Suppressor macrophage treated with lipopolysaccharide for 4 hours (primary cell): ENCODE results near the gene UNC5C.
A peak's percentile ranks its signal among the peaks of the same experiment; 100 is the strongest.

Experiments used
- DNase-seq: peaks from one replicate; pipeline ENCODE4 v3.0.0-alpha.2; 2020

UNC5C gene

DNA sequence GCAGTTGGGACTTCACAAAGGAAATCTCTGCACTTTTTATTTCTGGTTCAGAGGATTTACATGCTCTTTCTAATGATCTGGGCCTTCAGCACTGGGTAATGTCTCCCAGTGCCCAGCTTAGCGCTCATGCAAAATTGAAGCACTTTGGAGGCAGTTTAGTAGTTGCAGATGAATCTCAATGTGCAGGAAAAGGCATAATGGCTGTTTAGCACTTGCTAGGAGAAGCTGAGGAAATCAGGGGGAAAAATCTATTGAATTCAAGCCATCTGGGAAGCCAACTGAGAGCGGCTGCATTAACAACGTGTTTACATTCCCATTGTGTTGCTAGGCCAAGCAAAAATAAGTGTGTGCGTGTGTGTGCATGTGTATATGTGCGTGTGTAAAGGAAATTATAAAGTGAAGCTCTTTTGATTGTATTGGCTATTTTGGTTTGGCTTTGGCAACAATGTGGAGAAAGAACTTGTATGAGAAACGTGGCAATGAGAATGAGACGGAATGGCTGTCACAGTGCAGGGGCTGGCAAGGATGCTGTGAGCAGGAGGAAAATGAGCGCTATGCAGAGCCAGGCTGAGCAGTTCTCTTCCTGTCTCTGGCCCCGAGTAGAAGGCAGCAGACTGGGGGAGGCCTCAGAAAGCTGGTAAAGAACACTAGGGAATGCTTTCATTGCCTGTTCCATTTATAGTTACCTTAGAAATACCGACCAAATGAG is 231.5 kb downstream of the UNC5C start:
- DNase-seq, result no peak

DNA sequence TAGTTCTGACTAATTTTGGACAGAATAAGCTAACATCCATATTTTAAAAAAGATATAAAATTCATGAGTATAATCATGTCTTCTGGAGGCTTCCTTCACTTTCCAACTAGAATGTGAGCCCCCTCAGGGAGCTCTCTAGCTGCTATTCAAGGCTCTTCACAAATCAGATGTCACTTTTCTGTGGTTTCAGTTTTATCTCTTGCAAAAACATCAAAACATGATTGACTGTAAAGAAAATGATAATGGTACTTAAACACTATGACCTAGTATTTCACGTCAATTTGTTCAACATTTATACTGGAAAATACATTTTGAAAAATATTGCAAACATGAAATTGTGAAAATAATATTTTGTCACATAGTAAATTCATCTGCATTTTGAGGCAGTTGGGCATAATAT is 234.2 kb downstream of the UNC5C start:
- DNase-seq, result no peak

DNA sequence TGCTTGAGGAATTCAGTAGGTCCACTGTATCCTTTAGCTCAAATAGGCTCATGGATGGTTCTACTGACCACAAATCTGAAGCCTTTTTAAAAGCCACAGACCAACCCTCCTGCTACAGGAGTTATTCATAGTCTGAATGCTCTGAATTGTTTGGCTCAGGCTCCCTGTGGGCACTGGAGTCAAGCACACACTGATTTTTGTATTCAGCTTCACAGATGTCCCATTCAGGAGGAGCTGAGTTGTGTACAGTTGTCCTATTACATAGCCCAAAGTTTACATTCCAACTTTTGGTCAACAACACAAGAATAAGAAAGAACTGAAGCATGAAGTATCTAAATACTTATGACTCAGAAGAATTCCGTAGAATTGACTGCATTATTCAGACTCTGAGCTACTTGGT is 243.9 kb downstream of the UNC5C start:
- no peak for DNase-seq

DNA sequence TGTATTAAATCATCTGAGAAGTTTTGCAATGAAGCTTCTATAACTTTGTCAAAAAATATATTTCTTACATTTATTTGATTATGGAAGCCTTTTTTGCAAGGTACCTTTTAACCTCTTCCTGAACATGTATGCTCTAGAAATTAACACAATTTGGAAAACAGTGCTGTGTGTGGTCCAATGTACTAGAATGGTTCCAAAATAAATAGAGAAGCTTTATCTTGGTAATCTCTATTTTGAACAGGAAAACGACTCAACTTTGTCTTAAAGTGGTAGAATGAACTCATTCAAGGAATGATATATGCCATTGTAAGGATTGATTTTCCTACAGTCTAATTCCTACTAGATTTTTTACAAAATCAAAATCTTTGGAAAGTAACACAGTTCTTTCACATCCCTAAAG is 248.5 kb downstream of the UNC5C start:
- no peak for DNase-seq

DNA sequence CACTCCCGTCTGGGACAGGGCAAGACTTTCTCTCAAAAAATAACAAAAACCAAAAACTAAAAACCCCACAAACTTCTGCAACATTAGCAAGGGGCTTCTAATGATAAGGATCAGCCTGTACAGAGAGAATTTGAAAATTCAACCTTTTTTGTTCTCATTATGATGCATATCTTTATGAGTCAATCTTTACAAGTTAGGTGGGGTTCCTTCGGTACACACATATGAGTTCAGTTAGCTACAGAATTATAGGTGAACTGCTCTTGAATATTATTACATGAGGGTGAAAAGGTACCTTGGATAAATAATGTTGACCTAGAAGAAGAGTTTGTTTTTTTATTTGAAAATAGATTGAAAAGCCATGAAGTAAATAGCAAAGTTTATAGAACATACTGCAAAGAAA is 252.7 kb downstream of the UNC5C start:
- no peak for DNase-seq

DNA sequence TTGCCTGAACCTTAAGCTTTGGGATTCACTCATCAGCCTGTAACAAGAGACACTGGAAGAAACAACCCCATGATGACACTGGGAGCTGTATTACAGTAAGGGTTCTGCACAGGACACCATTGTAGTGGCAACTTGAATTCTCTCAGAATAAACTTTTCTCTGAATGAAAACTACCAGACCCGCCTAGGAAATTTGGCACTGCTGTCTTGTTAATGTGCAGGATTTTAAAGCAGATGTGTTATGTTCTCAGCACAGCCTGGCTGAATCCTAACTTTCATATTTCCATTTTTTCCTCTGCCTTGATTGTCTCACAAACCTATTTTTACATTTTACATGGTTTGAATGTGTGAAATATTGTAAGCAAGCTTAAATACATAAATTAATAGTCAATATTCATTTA is 253.6 kb downstream of the UNC5C start:
- DNase-seq, result no peak

DNA sequence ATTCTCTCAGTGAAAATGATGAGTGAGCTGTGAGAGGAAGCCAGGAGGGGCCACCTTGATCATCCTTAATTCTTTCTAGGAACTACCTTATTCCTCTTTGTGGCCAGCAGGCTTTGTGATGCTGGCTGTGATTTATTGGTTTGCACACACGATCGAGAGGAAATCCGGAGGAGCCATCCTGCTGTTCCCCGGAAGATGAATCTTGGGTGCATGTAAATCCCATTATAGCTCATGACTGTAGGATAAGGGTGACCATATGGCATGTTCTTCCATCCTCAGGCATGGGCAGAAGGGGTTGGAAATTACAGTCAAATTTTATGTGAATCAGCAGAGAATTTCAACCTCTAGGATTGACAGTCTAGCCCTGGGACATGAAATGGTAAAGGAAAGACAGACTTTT is 254.5 kb downstream of the UNC5C start:
- DNase-seq, result no peak

DNA sequence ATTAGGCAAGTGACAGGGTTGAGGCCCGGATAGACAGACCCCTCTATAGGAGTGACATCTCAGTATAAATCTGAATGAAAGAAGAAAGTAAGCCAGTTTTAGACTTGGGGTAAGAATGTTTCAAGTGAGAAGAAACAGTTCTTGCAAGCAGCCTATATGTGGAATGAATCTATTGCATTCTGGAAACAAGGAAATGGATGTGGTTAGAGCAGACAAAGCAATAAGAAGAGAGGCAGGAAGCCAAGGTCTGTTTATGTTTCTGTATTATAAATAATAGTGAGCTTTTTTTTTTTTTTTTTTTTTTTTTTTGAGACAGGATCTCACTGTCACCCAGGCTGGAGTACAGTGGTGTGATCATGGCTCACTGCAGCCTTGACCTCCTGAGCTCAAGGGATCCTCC is 255.8 kb downstream of the UNC5C start:
- DNase-seq, result no peak

DNA sequence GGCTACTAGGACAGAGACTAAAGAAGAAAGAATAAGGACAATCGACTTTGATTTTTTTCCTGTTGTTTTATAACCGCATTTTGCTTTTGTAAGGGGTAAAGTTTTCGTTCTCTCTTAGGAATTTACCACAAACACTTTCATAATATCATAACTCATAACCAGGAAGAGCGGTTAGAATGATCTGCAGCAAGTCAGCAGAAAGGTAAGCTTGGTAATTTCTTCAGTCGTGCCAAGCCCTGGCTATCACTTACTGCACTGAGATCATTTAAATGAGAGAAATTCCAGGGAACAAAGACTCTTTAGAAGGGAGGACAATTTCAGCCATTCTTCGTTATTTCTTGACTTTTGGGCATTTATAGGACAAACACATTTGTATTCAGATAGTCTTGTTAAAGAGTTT is 258.1 kb downstream of the UNC5C start:
- peak; percentile 5 for DNase-seq

DNA sequence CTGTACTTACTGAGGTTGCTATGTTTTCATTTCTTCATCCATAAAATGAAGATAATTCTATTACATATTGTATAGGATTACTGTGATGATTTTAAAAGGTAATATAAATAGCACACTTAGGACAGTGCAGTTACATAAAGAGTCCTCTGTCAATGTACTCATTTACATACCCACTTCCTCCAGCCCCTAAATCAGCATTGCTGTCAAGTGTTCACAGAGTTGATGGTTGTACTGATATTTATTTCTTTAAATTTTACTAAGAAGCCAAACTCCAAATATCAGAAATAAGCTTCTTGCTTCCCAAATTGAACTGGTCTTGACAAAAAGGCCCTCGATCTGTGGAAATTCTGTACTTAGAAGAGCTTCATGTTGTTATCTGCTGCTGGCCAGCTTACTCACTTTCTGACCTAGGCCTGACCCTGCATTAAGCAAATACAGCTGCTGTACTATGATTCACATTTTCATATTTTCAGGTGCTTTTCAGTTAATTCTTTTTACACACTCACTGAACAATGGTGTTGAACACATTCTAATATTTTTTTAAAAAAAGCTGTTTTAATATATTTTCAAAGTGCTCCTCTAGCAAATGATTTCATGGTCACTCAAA is 259.6 kb downstream of the UNC5C start:
- DNase-seq, result peak; percentile 7

DNA sequence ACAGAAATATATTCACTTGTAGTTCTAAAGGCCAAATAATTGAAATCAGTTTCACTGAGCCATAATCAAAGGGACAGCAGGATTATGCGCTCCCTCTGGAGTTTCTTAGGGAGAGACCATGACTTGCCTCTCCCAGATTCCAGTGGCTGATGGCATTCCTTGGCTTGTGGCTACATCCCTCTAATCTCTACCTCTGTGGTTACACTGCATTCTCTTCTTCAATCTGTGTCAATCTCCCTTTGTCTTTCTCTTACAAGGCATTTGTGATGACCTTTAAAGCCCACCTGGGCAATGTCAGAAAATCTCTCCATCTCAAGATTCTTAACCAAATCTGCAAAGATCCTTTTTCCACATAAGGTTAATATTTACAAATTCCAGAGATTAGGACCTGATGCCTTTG is 260.2 kb downstream of the UNC5C start:
- no peak for DNase-seq

DNA sequence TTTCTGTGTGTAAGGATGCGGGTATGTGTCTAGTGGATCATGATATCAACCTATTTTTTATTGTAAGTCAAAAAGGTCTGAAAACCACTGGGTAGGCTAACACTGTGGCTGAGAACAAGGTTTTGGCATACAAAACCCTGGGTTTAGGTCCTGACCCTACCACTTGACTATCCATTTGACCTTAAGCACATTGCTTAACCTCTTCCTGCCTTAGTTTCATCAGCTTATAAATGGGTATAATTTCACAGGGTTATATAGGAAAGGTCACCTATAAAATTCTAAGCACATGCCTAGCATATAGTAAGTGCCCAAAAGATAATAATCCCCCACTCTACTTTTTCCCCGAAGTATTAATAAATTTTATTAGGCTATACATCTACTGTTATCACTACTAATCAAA is 263.0 kb downstream of the UNC5C start:
- DNase-seq, result no peak

DNA sequence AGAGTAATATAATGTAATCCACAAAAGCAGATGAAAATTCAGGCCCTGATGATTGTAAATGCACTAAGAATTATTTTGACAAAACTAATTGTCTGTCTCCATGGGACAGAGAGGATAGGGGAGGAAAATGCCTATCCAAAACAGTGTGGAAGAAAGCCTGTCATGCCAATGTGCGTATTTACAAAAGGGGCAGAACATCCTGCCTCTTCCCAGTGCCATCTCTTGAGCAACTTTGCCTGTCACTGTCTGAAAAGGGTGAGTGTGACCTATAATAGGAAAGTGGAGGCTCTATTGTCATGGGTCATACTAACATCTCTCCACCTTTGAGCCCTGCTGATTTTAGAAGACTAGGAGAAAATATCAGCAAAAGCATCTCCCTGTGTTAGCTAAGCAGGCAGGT is 264.1 kb downstream of the UNC5C start:
- DNase-seq, result no peak

DNA sequence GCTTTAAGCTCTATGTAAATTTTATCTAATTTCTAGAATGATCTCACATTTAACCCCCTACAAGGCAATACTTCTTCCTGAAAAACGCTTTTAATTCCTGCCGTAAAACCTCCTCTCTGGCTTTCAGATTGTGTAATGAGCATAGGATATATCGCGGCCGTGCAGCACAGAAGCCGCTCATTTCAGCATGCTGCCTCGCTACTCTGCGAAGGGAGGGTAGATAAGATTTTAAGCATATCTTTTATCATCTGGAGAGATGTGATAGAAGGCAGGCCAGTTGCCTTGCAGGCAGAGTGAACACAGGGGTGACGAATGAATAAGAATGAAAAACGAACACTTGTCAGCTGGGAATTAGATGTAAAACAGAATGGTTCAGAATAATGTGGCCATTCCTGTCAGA is 265.5 kb downstream of the UNC5C start:
- no peak for DNase-seq

DNA sequence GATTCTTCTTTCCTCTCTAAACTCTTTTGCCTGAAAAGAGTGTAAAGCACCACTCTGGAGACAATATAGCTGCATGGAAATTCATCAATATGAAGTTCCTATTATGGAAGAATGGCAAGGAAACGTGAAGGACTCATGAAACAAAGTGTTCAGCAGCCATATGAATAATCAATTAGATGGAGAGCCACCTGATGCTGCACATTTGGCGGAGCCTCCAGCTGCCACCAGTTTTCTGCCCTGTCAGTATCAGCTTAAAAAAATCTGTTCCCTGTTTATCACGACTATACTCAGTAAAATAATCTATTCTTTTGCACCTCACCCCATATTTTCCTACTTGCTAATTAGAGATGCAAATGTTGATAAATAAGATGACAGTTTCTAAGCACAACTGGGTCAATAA is 276.0 kb downstream of the UNC5C start:
- DNase-seq, result no peak

DNA sequence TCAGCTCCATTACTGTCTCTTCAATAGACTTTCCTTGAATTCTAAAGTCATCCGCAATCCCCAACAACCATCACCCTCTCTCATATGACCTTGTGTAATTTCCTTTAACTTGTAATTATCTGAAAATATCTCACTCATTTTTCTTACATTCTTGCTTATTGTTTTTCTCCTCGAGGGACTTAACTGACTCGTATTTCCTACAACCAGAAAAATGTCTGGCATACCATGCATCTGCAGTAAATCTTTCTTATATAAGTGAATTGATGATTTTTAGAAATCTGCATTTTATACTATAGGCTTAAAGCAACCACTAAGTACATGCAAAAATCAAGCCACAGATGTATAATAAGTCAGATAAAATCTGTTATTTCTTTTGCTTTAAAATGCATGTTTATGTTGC is 276.7 kb downstream of the UNC5C start:
- DNase-seq, result no peak

DNA sequence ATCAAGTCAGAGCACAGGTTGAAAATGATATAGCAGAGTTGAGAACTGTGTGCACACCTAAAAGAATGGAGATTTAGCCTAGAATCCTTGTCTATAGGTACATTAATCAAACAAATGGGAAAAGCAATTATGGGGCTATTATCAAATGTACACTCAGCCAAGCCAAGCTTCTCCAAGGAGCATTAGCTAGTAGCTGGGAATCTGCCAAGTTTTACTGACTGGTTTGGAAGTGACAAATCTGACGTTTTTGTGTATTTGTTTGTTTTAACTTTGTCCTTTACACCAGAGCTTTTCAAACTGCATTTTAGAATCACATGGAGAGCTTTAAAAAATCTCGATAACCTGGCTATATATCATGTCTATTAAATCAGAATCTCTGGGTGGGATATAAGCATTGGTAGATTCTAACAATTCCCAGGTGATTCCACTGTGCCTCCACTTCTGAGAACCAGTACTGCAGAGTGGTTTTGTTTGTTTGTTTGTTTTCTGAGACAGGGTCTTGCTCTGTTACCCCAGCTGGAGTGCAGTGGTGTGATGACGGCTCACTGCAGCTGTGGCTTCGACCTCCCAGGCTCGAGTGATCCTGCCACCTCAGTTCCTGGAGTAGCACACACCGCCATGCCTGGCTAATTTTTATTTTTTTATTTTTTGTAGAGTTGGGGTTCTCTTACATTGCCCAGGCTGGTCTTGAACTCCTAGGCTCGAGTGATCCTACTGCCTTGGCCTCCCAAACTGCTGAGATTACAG is 279.8 kb downstream of the UNC5C start:
- DNase-seq, result no peak

DNA sequence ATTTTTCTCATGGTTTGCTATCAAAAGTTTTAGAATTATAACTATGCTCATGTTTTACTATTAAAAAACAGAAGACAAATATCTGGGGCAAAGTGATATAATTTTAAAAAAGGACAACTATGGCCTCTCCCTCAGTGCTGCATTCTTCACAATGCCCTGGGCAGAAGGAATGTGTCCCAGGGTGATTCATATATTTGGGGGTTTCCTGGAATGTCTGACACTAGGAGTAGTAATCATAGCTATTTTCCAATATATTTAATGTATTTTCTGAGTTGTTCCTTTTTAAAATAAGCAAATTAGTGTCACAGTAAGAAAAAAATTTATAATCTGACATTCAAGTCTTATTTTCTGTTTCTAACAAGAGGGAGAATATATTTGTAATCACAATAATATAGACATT is 281.7 kb downstream of the UNC5C start:
- DNase-seq, result no peak

DNA sequence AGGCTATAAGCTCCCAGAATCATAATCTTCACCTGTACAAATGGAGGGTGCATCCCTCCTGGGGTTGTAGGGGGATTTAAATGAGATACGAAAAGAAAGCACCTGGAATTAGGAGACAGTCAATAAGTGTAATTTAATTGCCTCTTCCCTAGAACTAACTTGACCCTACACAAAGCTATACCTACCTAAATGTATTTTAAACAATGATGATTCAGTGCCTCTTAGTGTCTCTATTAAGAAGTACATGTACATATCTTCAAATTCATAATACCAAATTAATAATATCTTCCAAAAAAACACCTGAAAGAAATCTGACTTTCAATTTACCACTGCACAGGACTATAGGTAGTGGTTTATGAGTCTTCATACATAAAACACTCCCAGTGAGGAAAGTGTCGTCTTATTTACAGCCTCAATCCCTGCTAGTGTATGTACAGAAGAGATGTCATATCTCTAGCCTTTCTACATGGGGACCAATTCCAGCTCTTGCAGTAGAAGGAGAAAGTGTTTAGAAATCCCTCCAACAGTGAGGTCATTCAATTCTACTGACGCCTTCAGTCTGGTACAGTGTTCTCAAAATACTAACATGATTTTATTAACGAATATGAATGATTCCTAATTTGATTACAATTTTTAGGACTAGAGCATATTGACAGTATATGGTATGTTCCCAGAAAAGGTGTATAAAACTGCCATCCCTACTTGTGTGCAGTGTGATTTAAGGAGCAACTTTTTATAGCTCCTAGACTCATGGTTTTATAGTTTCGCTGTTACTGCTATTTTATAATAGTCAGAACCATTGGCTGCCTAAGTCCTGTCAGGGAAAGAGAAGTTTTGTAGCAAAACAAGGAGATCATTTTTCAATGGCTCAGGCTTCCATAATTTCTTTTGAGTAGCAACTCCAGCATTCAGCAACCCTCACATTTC is 282.7 kb downstream of the UNC5C start:
- DNase-seq, result no peak

DNA sequence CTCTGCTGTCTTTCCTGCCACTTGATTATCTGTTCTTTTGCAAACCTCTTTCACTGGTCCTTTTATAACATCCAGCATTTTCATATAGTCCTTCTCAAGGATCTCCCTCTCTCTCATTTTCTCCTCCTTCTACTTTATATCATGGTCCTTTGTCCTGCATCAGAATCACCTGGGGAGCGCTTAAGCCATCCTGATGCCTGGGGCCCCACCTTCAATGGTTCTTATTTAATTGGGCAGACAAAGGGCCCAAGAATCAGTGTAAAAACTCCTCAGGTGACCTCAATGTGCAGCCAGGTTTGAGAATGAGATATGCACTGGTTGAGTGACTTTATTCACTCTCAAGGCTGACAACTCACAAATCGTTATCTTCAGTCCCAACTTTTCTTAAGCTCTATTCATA is 283.9 kb downstream of the UNC5C start:
- DNase-seq, result no peak

DNA sequence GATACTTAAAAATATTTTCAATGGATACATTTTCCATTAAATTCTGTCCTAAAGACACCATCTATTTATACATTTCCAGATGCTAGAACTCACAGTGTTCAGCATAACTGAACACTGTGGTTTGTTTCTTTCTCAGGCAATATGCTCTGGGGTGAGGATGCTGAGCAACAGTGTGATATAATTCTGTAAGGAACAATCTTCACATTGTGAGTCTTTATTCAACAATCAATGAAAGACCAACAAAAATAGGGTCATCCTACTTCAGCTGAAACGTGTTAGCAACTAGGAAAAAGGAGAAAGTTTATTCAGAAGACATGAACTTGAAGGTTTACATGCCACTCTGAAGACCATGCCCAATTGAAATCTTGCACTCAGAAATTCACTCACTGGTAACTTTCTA is 284.8 kb downstream of the UNC5C start:
- DNase-seq, result no peak

DNA sequence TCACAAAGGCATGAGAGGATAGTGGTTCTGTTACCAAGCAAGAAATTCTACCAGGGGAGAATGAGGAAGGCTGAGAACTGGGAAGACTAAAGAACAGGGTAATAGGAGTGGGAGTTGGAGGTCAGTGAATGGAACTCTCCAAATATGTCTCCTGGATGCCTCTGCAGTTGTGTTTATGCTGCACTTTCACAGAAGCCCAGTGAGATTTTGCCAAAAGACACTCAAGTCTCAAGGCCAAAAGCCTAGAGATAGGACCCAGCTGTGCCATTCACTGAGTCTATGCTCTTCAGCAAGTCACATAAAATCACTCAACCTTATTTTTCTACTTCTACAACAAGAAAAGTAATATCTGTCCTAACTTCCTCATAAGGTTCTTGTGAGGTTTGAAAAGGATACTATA is 285.4 kb downstream of the UNC5C start:
- no peak for DNase-seq

DNA sequence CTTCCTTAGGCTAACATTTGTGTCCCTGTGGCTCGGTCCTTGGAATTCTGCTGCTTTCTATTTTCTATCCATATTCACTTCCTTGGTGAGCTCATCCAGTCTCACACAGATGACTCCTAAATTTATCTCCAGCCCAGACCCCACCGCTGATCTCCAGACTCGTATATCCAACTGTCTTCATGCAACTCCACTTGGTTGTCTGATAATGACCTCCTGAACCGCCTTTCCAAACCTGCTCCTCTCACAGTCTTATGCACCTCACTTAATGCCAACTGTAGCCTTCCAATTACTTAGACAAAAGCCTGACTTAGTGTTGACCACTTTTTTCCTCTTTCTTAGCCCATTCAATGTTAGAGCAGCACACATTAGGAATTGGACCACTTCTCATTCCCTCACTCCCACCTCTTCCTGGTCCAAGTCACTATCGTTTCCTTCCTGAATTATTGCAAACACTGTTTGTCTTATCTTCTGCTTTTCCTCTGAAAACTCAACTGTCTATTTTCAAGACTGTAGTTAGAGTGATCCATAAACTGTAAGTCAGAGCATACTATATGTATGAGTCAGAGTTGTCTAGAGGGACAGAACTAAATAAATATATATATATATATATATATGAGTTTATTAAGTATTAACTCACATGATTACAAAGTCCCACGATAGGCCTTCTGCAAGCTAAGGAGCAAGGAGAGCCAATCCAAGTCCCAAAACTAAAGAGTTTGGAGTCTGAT is 292.5 kb downstream of the UNC5C start:
- peak; percentile 1 for DNase-seq
